ENCODE results near the gene PALD1. TPM values are rescaled to one million over a fixed set of nuclear protein-coding genes. Genes with fewer than 3 reads are reported as not detected.

The PALD1 gene
- total RNA-seq, 1 experiment from 2014 or later: not detected

- Histone ChIP-seq H3K4me1 (replicated peaks) (no peaks in the 10 kb centered on the region), H3K27ac (no peak overlapping the region), H3K4me3 (no peak overlapping the region), H3K36me3 (no peaks in the 10 kb centered on the region), H3K9me3 (replicated peaks) (no peaks in the 10 kb centered on the region), H3K27me3 (replicated peaks) (0 out of 2 replicates have a peak, but pooled peaks cover 7% of the 10 kb centered on the region)
- DNase-seq (ENCODE audit: low read depth in 1 of 2, low spot score in 2 of 2): no peak
Measured at GRCh38 chr10:70497120-70497545, 18.6 kb downstream of the PALD1 start.

DNA sequence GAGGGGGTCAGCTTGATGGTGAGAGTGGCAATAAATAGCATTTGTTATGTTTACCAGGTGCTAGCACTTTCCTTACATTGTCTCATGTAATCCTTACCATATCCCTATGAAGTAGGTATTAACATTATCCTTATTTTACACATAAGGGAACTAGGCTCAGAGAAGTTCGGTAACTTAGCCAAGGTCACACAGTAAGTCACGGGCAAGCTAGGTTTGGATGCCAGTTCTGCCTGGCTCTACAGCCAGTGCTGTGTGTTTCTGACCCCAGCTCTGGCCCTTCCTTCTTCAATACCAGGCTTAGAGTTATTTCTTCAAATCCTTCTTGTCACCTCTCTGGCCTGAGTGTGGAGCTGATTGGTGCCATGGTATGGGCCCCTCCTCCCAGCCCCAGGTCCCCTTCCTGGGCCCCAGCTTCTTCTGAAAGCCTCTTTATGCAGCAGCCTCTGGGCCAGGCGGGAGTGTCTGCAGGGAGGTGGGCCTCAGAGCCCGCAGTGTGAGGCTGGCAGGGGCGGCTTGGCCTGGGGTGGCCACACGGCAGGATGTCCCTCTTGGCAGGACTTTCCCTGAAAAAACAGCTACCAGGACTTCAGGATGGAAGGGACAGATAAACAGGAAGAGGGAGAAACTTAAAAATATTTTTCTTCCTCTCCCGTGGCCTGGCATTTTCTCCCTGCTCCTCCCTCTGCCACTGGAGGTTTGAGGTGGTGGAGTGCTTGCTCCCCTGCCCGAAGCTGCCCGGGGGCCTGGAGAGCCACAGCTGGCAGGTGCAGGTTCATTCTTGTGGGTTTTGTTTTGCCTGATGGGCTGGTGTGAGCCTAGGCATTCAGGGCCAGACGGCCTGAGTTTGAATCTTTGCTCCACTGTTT is 20.6 kb downstream of the PALD1 start:
- Histone ChIP-seq H3K4me1 (replicated peaks) (no peaks in the 10 kb centered on the region; the same call in 1 of the 2 replicates), H3K27me3 (replicated peaks) (0 out of 2 replicates have a peak, but pooled peaks cover 4% of the 10 kb centered on the region), H3K9me3 (replicated peaks) (no peaks in the 10 kb centered on the region), H3K36me3 (no peaks in the 10 kb centered on the region), H3K4me3 (no peak overlapping the region), H3K27ac (no peak overlapping the region)
- no peak for DNase-seq (ENCODE audit: low read depth in 1 of 2, low spot score in 2 of 2)

DNA sequence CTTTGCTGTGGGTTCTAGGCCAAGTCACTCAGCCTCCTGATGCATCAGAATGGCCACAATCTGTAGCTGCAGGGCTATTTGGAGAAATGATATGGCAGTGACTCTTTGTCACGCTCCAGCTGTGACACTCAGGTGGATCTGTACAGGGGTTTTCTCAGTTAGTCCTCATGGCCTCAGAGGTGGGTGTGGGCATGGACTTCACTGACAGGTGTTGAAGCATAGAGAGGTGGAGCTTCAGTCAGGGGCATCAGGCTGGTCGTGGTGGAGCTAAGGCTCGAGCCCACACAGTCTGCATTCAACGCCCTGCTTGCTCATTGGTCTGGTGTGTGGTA is 21.2 kb downstream of the PALD1 start:
- H3K4me3 ChIP-seq: no peak overlapping the region
- H3K9me3 ChIP-seq (replicated peaks): no peaks in the 10 kb centered on the region
- no peak for DNase-seq (ENCODE audit: low read depth in 1 of 2, low spot score in 2 of 2)
- no peaks in the 10 kb centered on the region for H3K36me3 ChIP-seq
- 0 out of 2 replicates have a peak, but pooled peaks cover under 1% of the 10 kb centered on the region for H3K27me3 ChIP-seq (replicated peaks)
- H3K4me1 ChIP-seq (replicated peaks): no peaks in the 10 kb centered on the region; the same call in 1 of the 2 replicates
- H3K27ac ChIP-seq: no peak overlapping the region

DNA sequence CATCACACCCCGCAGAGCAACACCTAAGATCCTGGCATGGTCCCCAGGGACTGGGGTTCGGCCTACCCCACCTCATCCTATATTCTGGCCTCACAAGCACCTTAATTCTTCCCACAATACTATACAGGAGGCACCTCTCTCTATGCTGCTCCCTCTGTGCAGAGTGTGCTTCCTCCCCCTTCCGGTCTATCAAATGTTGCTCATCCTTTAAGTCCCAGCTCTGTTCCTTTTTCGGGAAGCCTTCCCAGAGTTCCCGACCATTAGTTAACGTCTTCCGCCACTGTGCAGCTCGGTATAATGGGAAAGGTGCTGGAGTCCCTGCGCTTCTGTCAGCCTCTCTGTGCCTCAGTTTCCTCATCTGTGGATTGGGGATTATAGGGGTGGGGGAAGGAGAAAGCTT is 21.8 kb downstream of the PALD1 start:
- no peak overlapping the region for H3K4me3 ChIP-seq
- H3K27me3 ChIP-seq (replicated peaks): no peaks in the 10 kb centered on the region
- H3K27ac ChIP-seq: no peak overlapping the region
- no peak for DNase-seq (ENCODE audit: low read depth in 1 of 2, low spot score in 2 of 2)
- no peaks in the 10 kb centered on the region for H3K36me3 ChIP-seq
- no peaks in the 10 kb centered on the region for H3K9me3 ChIP-seq (replicated peaks)
- H3K4me1 ChIP-seq (replicated peaks): no peaks in the 10 kb centered on the region; the same call in 1 of the 2 replicates

DNA sequence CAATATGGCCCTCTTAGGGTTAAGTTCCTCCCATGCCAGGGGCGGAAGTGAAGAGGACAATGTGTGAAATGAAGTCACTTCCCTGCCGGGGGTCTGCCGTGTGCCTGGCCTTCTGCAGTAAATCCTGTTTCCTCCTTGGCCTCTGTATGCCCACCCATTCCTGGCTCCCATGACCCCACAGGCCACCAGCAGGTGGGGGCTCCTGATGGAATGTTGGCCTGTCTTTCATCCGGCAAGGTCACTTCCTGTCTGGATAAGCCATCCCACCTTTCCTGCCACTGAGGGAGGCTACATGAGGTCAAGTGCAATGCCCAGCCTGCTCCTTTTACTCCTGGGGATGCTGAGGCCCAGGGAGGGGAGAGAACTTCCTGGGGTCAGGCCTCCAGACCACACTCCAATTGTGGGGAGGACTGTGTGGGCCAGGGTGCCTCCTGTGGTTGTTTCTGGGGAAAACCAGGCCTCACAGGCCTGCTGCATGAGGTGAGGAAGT is 22.3 kb downstream of the PALD1 start:
- Histone ChIP-seq H3K4me1 (replicated peaks) (no peaks in the 10 kb centered on the region; the same call in 1 of the 2 replicates), H3K27me3 (replicated peaks) (no peaks in the 10 kb centered on the region), H3K4me3 (no peak overlapping the region), H3K27ac (no peak overlapping the region), H3K36me3 (no peaks in the 10 kb centered on the region), H3K9me3 (replicated peaks) (no peaks in the 10 kb centered on the region)
- DNase-seq (ENCODE audit: low read depth in 1 of 2, low spot score in 2 of 2): no peak

DNA sequence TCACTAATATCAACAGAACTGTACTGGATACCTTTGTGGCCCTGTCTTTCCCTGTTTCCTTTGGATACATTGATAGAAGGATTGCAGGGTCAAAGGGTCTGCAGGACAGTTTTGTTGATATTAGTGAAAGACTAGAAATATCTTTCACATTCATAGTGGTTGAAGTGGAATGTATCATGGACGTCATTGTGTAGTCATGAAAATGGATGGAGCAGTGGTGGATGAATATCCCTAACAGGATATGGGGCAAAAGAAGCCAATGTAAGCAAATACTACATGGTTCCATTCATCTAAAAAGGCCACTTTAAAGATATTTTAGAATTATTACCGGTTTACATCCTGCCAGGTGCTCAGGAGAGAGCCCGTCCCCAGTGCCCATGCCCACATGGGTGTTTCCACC is 23.8 kb downstream of the PALD1 start:
- Histone ChIP-seq H3K27me3 (replicated peaks) (no peaks in the 10 kb centered on the region), H3K27ac (no peak overlapping the region), H3K36me3 (no peaks in the 10 kb centered on the region), H3K4me1 (replicated peaks) (no peaks in the 10 kb centered on the region; the same call in 1 of the 2 replicates), H3K4me3 (no peak overlapping the region), H3K9me3 (replicated peaks) (no peaks in the 10 kb centered on the region)
- no peak for DNase-seq (ENCODE audit: low read depth in 1 of 2, low spot score in 2 of 2)

GRCh38 chr10:70503776-70504175 is 25.2 kb downstream of the PALD1 start:
- H3K27me3 ChIP-seq (replicated peaks): no peaks in the 10 kb centered on the region
- no peaks in the 10 kb centered on the region for H3K9me3 ChIP-seq (replicated peaks)
- H3K4me1 ChIP-seq (replicated peaks): no peaks in the 10 kb centered on the region; the same call in 1 of the 2 replicates
- DNase-seq (ENCODE audit: low read depth in 1 of 2, low spot score in 2 of 2): no peak
- H3K4me3 ChIP-seq: no peak overlapping the region
- H3K27ac ChIP-seq: no peak overlapping the region
- no peaks in the 10 kb centered on the region for H3K36me3 ChIP-seq

GRCh38 chr10:70504521-70505358 is 26.2 kb downstream of the PALD1 start:
- no peaks in the 10 kb centered on the region for H3K36me3 ChIP-seq
- no peak overlapping the region for H3K27ac ChIP-seq
- H3K4me1 ChIP-seq (replicated peaks): no peaks in the 10 kb centered on the region; the same call in 1 of the 2 replicates
- DNase-seq (ENCODE audit: low read depth in 1 of 2, low spot score in 2 of 2): no peak
- H3K27me3 ChIP-seq (replicated peaks): no peaks in the 10 kb centered on the region
- no peaks in the 10 kb centered on the region for H3K9me3 ChIP-seq (replicated peaks)
- no peak overlapping the region for H3K4me3 ChIP-seq

GRCh38 chr10:70505908-70506307 is 27.3 kb downstream of the PALD1 start:
- Histone ChIP-seq H3K36me3 (no peaks in the 10 kb centered on the region), H3K27ac (no peak overlapping the region), H3K4me1 (replicated peaks) (no peaks in the 10 kb centered on the region; the same call in 1 of the 2 replicates), H3K9me3 (replicated peaks) (no peaks in the 10 kb centered on the region), H3K4me3 (no peak overlapping the region), H3K27me3 (replicated peaks) (no peaks in the 10 kb centered on the region)
- DNase-seq (ENCODE audit: low read depth in 1 of 2, low spot score in 2 of 2): no peak

DNA sequence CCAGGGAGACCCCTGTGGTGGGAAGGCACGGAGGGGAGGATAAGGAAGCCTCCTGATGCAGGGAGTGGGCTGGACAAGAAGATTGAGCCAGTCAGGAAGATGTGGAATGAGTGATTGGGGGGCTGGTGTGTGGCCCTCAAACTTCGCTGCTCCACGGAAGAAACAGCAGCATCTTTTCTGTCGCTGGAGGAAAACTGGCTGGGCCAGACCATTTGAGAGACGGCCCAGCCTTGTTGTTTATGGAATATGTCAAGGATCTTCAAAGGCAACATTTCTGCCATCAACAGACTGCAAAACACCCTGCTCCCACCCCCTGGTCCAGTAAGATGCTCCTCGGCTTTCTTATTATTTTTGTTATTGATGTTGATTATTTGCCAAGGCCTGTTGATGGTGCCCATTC is 29.4 kb downstream of the PALD1 start:
- H3K27ac ChIP-seq: no peak overlapping the region
- H3K4me1 ChIP-seq (replicated peaks): no peaks in the 10 kb centered on the region
- no peak for DNase-seq (ENCODE audit: low read depth in 1 of 2, low spot score in 2 of 2)
- H3K27me3 ChIP-seq (replicated peaks): no peaks in the 10 kb centered on the region
- H3K9me3 ChIP-seq (replicated peaks): no peaks in the 10 kb centered on the region
- no peaks in the 10 kb centered on the region for H3K36me3 ChIP-seq
- no peak overlapping the region for H3K4me3 ChIP-seq

DNA sequence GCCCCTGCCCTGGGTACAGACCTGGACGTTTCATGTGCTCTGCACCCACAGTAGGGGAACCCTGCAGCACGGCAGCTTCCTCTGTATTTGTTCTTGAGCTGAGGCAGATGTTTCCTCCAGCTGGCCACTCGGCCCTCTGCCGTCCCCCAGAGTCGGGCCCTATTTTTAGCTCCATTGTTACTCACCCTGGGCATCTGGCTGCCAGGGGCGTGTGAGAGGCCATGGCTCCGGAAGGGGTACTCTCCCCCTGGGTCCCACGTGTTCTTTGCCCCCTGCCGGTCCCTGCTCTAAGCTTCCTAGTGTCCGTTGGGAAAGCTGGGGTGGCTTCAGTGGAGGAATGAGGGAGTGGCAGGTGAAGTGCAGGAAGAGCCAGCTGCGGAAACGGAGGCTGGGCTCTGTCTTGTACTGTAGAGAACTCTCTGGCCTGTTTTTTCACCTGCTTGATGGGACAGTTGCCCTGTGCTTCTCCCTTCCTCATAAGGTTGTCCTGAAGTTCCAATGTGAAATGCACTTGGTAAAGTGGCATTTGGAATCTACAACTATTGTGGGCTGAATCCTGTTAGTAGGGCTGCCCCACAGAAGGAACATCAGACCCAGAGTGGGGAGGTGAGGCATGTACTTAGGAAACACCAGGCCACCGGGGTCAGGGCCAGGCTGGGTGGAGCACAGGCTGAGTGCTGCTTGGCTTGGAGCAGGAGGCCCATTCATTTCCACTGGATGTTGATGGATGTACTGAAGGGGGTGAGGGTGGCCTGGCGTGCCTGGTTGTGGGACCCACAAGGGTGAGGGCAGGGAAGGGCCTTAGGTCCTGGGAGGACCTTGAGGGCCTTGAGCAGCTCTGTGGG is 30.6 kb downstream of the PALD1 start:
- Histone ChIP-seq H3K4me1 (replicated peaks) (no peaks in the 10 kb centered on the region), H3K9me3 (replicated peaks) (no peaks in the 10 kb centered on the region), H3K4me3 (no peak overlapping the region), H3K27ac (no peak overlapping the region), H3K27me3 (replicated peaks) (no peaks in the 10 kb centered on the region), H3K36me3 (no peaks in the 10 kb centered on the region)
- no peak for DNase-seq (ENCODE audit: low read depth in 1 of 2, low spot score in 2 of 2)

- no peaks in the 10 kb centered on the region for H3K36me3 ChIP-seq
- H3K27me3 ChIP-seq (replicated peaks): no peaks in the 10 kb centered on the region
- no peak for DNase-seq (ENCODE audit: low read depth in 1 of 2, low spot score in 2 of 2)
- H3K4me3 ChIP-seq: no peak overlapping the region
- no peaks in the 10 kb centered on the region for H3K4me1 ChIP-seq (replicated peaks)
- no peaks in the 10 kb centered on the region for H3K9me3 ChIP-seq (replicated peaks)
- no peak overlapping the region for H3K27ac ChIP-seq
Measured at GRCh38 chr10:70509757-70510147, 31.2 kb downstream of the PALD1 start.

DNA sequence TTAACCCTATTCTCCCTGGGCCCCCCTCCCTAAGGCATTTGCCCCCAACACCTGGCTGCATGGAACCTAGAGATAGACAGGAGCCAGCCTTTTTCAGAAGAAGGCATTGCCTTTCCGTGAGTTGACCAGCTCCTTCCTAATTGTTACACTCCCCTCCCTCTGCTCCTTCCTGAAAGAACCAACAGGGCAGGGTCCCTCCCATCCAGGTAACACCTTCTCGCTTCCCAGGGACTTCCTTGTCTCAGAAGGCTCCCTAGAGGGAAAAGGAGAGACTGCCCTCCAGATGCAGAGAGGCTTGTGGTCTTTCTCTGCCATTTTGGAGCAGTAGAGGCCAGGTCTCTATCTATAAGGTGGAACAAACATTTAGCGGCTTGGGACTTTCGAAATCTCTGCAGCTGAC is 31.9 kb downstream of the PALD1 start:
- no peaks in the 10 kb centered on the region for H3K36me3 ChIP-seq
- H3K4me1 ChIP-seq (replicated peaks): no peaks in the 10 kb centered on the region
- no peaks in the 10 kb centered on the region for H3K9me3 ChIP-seq (replicated peaks)
- H3K4me3 ChIP-seq: no peak overlapping the region
- no peaks in the 10 kb centered on the region for H3K27me3 ChIP-seq (replicated peaks)
- H3K27ac ChIP-seq: no peak overlapping the region
- DNase-seq (ENCODE audit: low read depth in 1 of 2, low spot score in 2 of 2): no peak

Data from SJSA1 (cell line).